Measurements from ENCODE around the gene KRIT1. TPM values are rescaled to one million over a fixed set of nuclear protein-coding genes. Genes with fewer than 3 reads are reported as not detected.

The KRIT1 gene
- 39.0 and 44.9 TPM in 2 replicates for total RNA-seq

DNA sequence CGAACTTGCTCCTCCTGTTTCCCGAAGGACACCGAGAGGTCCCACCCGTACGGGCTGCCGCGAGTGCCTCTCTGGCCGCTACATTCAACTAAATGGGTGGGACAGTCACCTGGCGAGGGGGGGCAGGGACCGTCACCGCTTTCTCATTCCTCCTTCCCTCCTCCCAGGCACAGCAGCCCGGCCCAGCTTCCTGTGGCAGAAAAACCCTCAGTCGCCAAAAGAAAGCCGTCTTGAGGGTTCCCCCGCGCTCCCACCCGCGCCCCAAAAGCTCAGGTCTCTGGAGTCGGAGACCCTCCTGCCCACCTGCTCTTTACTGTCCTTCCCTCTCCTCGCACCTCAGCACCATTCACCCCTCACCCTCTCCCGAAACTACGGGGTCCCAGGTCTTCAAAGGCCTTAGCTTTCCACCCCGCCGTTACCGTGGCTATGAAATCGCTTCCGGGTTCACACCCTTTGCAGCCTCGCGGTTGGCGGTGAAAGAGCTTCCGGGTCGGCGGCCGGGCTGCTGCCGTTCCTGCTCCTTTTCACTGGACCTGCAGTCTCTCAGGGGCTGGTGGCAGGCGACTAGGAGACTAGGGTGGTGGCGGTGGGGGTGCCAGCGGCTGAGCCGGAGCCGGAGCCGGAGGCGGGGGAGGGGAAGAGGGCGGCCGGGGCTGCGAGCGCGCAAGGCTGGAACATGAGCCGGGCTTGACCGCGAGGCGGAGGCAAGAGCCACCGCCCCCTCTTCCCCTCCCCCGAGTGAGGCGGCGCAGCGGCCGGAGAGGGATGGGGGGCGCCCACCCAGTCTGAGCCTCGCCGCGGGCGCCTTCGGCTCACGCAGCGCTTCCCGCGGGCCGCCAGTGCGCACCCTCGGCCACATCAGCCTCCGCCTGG lies at the start of gene KRIT1, which contains the start of gene ANKIB1:
Gene KRIT1, minus strand, starts transcription at position 428 of the 873 bp plus-strand sequence. CDS start 3,779 bp downstream, outside the sequence.
Gene ANKIB1, plus strand, starts transcription at position 488 of the 873 bp plus-strand sequence. CDS start 49,005 bp downstream, outside the sequence.
- peak; percentile 20 for TF ChIP-seq CTCF (IDR thresholded peaks at IDR 0.05; ENCODE audit: insufficient read depth, low read depth, low read length)
- peak; percentile 80 for DNase-seq (ENCODE audit: low read depth)

DNA sequence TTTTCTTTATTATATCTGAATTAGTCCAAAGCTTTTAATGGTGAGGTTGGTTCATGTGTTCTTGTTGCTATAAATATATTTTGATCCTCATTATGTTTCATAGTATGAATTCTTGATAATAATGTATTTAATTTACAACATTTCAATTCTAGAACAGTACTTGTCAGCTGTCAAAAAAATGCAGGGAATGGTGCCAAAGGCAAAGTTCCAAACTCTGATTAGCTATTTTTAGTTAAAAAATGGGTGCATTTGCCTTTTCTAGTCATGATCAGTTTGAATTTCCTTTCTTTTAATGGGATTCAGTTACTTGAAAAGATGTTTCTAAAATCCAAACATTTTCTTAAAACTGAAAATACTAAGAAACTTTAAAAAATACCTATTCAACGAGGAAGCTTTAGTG lies 49.7 kb upstream of the KRIT1 start:
- no peak for DNase-seq (ENCODE audit: low read depth)
- no peak for TF ChIP-seq CTCF (IDR thresholded peaks at IDR 0.05; ENCODE audit: insufficient read depth, low read depth, low read length)
- no peak overlapping the region for H3K4me3 ChIP-seq (ENCODE audit: low read depth, low read length)

More for the DNA sequence above, at the start of gene KRIT1, which contains the start of gene ANKIB1:
- H3K4me3 ChIP-seq (ENCODE audit: low read depth, low read length): peak within 1 kb of the TSS; percentile 98

DNA sequence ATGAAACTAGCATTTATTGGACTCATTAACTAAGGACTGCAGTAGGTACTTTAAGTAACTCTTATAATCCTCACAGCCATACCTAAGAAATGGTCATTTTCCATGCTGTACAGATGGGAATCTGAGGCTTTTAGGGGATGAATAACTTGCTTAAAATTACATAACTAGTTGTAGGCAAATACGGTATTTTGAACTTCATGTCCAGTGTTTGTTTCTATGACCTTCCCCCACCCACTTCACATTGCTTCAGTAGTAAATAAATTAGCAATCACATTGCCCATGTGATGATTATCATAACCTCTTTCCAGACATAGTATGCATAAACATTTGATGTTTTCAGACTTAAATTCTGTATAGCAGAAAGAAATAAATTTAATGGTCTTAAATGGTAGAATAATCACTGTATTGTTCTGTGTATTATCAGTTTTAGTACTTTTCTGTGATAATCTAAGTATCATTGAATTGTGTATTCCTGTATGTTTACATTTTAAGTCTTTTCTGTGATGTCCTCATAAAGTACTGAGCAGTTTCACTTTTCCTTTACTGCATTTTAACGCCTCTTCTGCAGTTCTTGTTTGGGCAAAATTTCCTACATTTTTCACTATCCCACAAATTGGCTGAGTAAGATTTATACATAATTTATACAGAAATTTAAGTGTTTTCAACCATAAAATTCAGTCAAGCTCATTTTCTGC lies 48.3 kb upstream of the KRIT1 start:
- DNase-seq (ENCODE audit: low read depth): peak; percentile 68
- no peak for TF ChIP-seq CTCF (IDR thresholded peaks at IDR 0.05; ENCODE audit: insufficient read depth, low read depth, low read length)
- H3K4me3 ChIP-seq (ENCODE audit: low read depth, low read length): peak overlapping the region; percentile 38

GRCh38 chr7:92292981-92293380 lies 47.3 kb upstream of the KRIT1 start:
- no peak for TF ChIP-seq CTCF (IDR thresholded peaks at IDR 0.05; ENCODE audit: insufficient read depth, low read depth, low read length)
- no peak overlapping the region for H3K4me3 ChIP-seq (ENCODE audit: low read depth, low read length)
- DNase-seq (ENCODE audit: low read depth): no peak

GRCh38 chr7:92289321-92289720 lies 43.6 kb upstream of the KRIT1 start:
- DNase-seq (ENCODE audit: low read depth): no peak
- H3K4me3 ChIP-seq (ENCODE audit: low read depth, low read length): no peak overlapping the region
- TF ChIP-seq CTCF (IDR thresholded peaks at IDR 0.05; ENCODE audit: insufficient read depth, low read depth, low read length): no peak

DNA sequence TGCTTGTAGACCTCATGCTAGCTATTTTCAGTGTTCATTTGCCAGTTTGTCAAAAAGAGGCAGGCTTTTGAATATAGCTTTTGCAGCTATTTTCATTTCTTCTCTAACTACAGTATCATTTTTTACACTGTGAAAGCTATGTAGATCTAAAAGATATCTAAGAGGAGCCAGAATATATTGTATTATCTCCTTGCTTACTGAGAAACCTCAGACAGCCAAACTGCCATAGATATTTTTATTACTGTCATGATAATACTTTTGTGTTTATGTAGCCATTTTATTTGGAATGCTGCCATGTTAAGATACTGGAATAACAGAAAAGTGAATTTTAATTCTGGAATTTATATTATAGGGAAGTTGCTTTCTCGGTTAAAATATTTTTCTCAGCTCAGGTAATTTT lies 37.2 kb upstream of the KRIT1 start:
- no peak for TF ChIP-seq CTCF (IDR thresholded peaks at IDR 0.05; ENCODE audit: insufficient read depth, low read depth, low read length)
- DNase-seq (ENCODE audit: low read depth): no peak
- H3K4me3 ChIP-seq (ENCODE audit: low read depth, low read length): no peak overlapping the region

Data from fibroblast of villous mesenchyme (primary cell).